ENCODE results near the gene NUSAP1. TPM values are rescaled to one million over a fixed set of nuclear protein-coding genes. Genes with fewer than 3 reads are reported as not detected.
A peak's percentile ranks its signal among the peaks of the same experiment; 100 is the strongest.
"Not testable (repeated sequence)": the region's sequence is repeated elsewhere in the genome, so short reads cannot be mapped to it uniquely, and the experiment has no call there.

The NUSAP1 gene
- total RNA-seq, 1 experiment from 2014 or later: 158 TPM

DNA sequence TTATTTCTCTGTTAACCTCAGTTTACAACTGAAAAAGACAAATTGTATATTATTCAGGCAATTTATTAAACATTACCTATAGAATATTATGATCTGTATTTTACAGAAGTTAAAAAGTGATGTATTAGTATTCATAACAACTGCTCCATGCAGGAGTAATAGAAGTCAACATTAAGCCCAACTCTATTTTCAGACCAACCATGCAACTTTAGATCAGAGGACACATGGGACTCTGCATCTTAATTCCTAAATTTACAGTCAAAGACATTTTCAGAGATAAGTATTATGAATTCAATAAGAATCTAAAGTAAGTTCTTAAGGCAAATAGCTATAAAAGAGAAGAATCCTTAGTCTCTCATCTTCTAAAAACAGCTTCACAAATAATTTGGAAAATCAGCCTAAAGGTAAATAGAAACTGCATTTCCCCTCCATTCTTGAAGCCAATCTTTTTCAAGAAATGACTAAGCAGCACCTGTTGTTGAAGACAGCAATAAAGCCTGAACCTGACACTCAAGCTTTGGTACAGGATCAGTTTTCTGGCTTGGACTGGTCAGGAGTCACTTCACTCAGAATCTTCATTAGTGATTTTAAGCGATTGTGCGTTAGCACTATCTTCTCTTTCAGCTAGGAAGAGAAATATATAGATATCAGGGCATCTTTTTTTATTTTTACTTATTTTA is 23.3 kb upstream of the NUSAP1 start:
- Mint-ChIP-seq H3K4me3 (no peak overlapping the region), H3K27me3 (ENCODE audit: low read depth) (no peaks in the 10 kb centered on the region; the same call in 1 of the 2 replicates), H3K4me1 (peaks cover 0 to 3% of the 10 kb centered on the region in 2 experiments; a peak in 1 of 4 replicates), H3K27ac (peak overlapping the region in 1 of 3 experiments; percentile 40; a peak in 1 of 7 replicates), H3K36me3 (ENCODE audit: insufficient read depth in 1 of 3, low read depth in 3 of 3) (peaks cover 3 to 40% (median 26%) of the 10 kb centered on the region in 3 experiments; a peak in 6 of 7 replicates), H3K9me3 (no peaks in the 10 kb centered on the region)
- H2BK120ac ChIP-seq (ENCODE audit: low read depth, low read length, poor library complexity, severe bottlenecking): no peak overlapping the region
- no peak overlapping the region for H2BK20ac ChIP-seq (ENCODE audit: low read depth, low read length, poor library complexity, severe bottlenecking)
- H3K56ac ChIP-seq (ENCODE audit: insufficient read length, low read depth, low read length): no peak overlapping the region
- no peak overlapping the region for H4K5ac ChIP-seq (ENCODE audit: insufficient read length, low read depth, low read length)
- no peak overlapping the region for H3K4me2 ChIP-seq (ENCODE audit: insufficient read depth, insufficient read length, low read length)
- DNase-seq: no peak
- no peak overlapping the region for H4K91ac ChIP-seq (ENCODE audit: insufficient read length, low read depth, low read length)
- no peak overlapping the region for H3K18ac ChIP-seq (ENCODE audit: insufficient read length, low read depth, low read length)
- H3K14ac ChIP-seq (ENCODE audit: insufficient read depth, low read length): no peak overlapping the region
- no peak overlapping the region for H2BK12ac ChIP-seq (ENCODE audit: insufficient read length, low read depth, low read length)
- H2BK5ac ChIP-seq (ENCODE audit: insufficient read length, low read length): no peak overlapping the region
- no peak for TF ChIP-seq CTCF (conservative IDR thresholded peaks at IDR 0.05)
- no peaks in the 10 kb centered on the region for H4K20me1 ChIP-seq (ENCODE audit: control insufficient read depth, insufficient read depth, insufficient read length)
- no peak overlapping the region for H4K8ac ChIP-seq (replicated peaks; ENCODE audit: insufficient read length, low read depth, low read length)
- H3K79me1 ChIP-seq (ENCODE audit: insufficient read depth, low read depth, low read length, poor library complexity, severe bottlenecking): no peaks in the 10 kb centered on the region
- H2AFZ ChIP-seq (ENCODE audit: low read length): no peak overlapping the region
- H3K27me3 ChIP-seq (ENCODE audit: insufficient read depth, low read length): no peaks in the 10 kb centered on the region
- no peak overlapping the region for H2AK5ac ChIP-seq (ENCODE audit: insufficient read length, low read length)
- no CpG with 5 or more reads among the region's 2 CpGs for WGBS (ENCODE audit: extremely low coverage, insufficient read length, low lambda C conversion rate)
- H3K9me3 ChIP-seq (ENCODE audit: control insufficient read depth, low read depth, low read length): no peaks in the 10 kb centered on the region
- no peaks in the 10 kb centered on the region for H3K4me1 ChIP-seq (ENCODE audit: insufficient read depth, low read length)
- no peaks in the 10 kb centered on the region for H3K23me2 ChIP-seq (ENCODE audit: insufficient read length, low read depth, low read length, poor library complexity, severe bottlenecking)
- H3T11ph ChIP-seq (ENCODE audit: low read length): no peak overlapping the region
- no peak overlapping the region for H3K9ac ChIP-seq (ENCODE audit: extremely low read depth, insufficient read length, low read length)
- no peak overlapping the region for H3K23ac ChIP-seq (ENCODE audit: insufficient read length, low read depth, low read length)
- no peak overlapping the region for H2BK15ac ChIP-seq (ENCODE audit: low read depth, low read length)
- H3K79me2 ChIP-seq (ENCODE audit: insufficient read depth, low read length): no peaks in the 10 kb centered on the region
- H3K27ac ChIP-seq (ENCODE audit: insufficient read length, low read depth, low read length): no peak overlapping the region
- H3K4ac ChIP-seq (ENCODE audit: low read depth, low read length): no peak overlapping the region

GRCh38 chr15:41320805-41321330 is 11.8 kb upstream of the NUSAP1 start:
- H2BK20ac ChIP-seq (ENCODE audit: low read depth, low read length, poor library complexity, severe bottlenecking); H2AK5ac ChIP-seq (ENCODE audit: insufficient read length, low read length); DNase-seq; H3K79me1 ChIP-seq (ENCODE audit: insufficient read depth, low read depth, low read length, poor library complexity, severe bottlenecking); H3K56ac ChIP-seq (ENCODE audit: insufficient read length, low read depth, low read length); H3K4me2 ChIP-seq (ENCODE audit: insufficient read depth, insufficient read length, low read length); H4K20me1 ChIP-seq (ENCODE audit: control insufficient read depth, insufficient read depth, insufficient read length); H2BK5ac ChIP-seq (ENCODE audit: insufficient read length, low read length); H4K91ac ChIP-seq (ENCODE audit: insufficient read length, low read depth, low read length); H3K27me3 Mint-ChIP-seq (ENCODE audit: low read depth); H3K79me2 ChIP-seq (ENCODE audit: insufficient read depth, low read length); H2BK12ac ChIP-seq (ENCODE audit: insufficient read length, low read depth, low read length); H3K27ac Mint-ChIP-seq; H3K27ac ChIP-seq (ENCODE audit: insufficient read length, low read depth, low read length); H3K23me2 ChIP-seq (ENCODE audit: insufficient read length, low read depth, low read length, poor library complexity, severe bottlenecking); H3K27me3 ChIP-seq (ENCODE audit: insufficient read depth, low read length); H2BK15ac ChIP-seq (ENCODE audit: low read depth, low read length); H3K9me3 Mint-ChIP-seq; H3K18ac ChIP-seq (ENCODE audit: insufficient read length, low read depth, low read length); H3T11ph ChIP-seq (ENCODE audit: low read length); H2BK120ac ChIP-seq (ENCODE audit: low read depth, low read length, poor library complexity, severe bottlenecking); H4K8ac ChIP-seq (replicated peaks; ENCODE audit: insufficient read length, low read depth, low read length); H3K4me1 Mint-ChIP-seq; H3K4me1 ChIP-seq (ENCODE audit: insufficient read depth, low read length); H3K23ac ChIP-seq (ENCODE audit: insufficient read length, low read depth, low read length); H2AFZ ChIP-seq (ENCODE audit: low read length); H3K9ac ChIP-seq (ENCODE audit: extremely low read depth, insufficient read length, low read length); H3K4ac ChIP-seq (ENCODE audit: low read depth, low read length); H4K5ac ChIP-seq (ENCODE audit: insufficient read length, low read depth, low read length); H3K4me3 Mint-ChIP-seq; H3K9me3 ChIP-seq (ENCODE audit: control insufficient read depth, low read depth, low read length); H3K14ac ChIP-seq (ENCODE audit: insufficient read depth, low read length): not testable (repeated sequence)
- WGBS (ENCODE audit: extremely low coverage, insufficient read length, low lambda C conversion rate): no CpG with 5 or more reads among the region's 39 CpGs
- H3K36me3 Mint-ChIP-seq (ENCODE audit: insufficient read depth in 1 of 3, low read depth in 3 of 3): peaks cover 24 to 71% (median 62%) of the 10 kb centered on the region in 3 experiments
